GM12892 (cell line): ENCODE measurements around the gene FAM20A.
"Not testable (repeated sequence)": the region's sequence is repeated elsewhere in the genome, so short reads cannot be mapped to it uniquely, and the experiment has no call there.

Experiments used
- DNase-seq: peaks from one replicate; pipeline ENCODE4 v3.0.0; 2011; ENCODE audit not compliant: insufficient read length
- FAIRE-seq: peaks from 2 replicates; lab custom pipeline; 2011; peaks lifted over from hg19 to GRCh38; lab: Jason Lieb, UNC
- POLR2A ChIP-seq: IDR thresholded peaks from 2 replicates; pipeline ENCODE4 v1.6.1; 2011; ENCODE audit warnings: low read depth, low read length, control low read depth
- POLR2AphosphoS5 ChIP-seq: IDR thresholded peaks from 2 replicates; pipeline ENCODE4 v1.6.1; 2011; ENCODE audit warnings: low read depth, low read length, control low read depth
- TAF1 ChIP-seq: IDR thresholded peaks from 2 replicates; pipeline ENCODE4 v1.6.1; 2011; ENCODE audit warnings: low read depth, mild to moderate bottlenecking, control low read depth, low read length, borderline replicate concordance

Gene FAM20A

GRCh38 chr17:68527314-68527713 lies 73.9 kb downstream of the FAM20A start:
- FAIRE-seq (no peak), DNase-seq (no peak)
- TF ChIP-seq POLR2AphosphoS5 (no peak), POLR2A (no peak), TAF1 (no peak)

GRCh38 chr17:68526548-68526947 lies 74.6 kb downstream of the FAM20A start:
- TF ChIP-seq POLR2AphosphoS5 (no peak), POLR2A (no peak), TAF1 (no peak)

GRCh38 chr17:68522266-68522665 lies 78.9 kb downstream of the FAM20A start:
- TF ChIP-seq POLR2AphosphoS5 (no peak), TAF1 (no peak), POLR2A (no peak)
- no peak for DNase-seq
- FAIRE-seq: no peak

More at GRCh38 chr17:68526548-68526947, 74.6 kb downstream of the FAM20A start:
- FAIRE-seq (no peak), DNase-seq (no peak)

GRCh38 chr17:68519911-68520310 lies 81.3 kb downstream of the FAM20A start:
- DNase-seq: no peak
- FAIRE-seq: no peak
- no peak for TF ChIP-seq POLR2A
- no peak for TF ChIP-seq TAF1
- no peak for TF ChIP-seq POLR2AphosphoS5

- FAIRE-seq, DNase-seq: not testable (repeated sequence)
Observed at GRCh38 chr17:68519051-68519450, 82.1 kb downstream of the FAM20A start.

- no peak for TF ChIP-seq TAF1
- no peak; the same call in 1 of the 2 replicates for TF ChIP-seq POLR2A
- FAIRE-seq: no peak
Observed at GRCh38 chr17:68518063-68518815, 82.9 kb downstream of the FAM20A start.

GRCh38 chr17:68517605-68518004 lies 83.6 kb downstream of the FAM20A start:
- not testable (repeated sequence) for FAIRE-seq

More at GRCh38 chr17:68518063-68518815, 82.9 kb downstream of the FAM20A start:
- no peak for DNase-seq

GRCh38 chr17:68516732-68517131 lies 84.4 kb downstream of the FAM20A start:
- no peak for TF ChIP-seq POLR2AphosphoS5
- TF ChIP-seq TAF1: no peak
- FAIRE-seq (no peak), DNase-seq (no peak)

More at GRCh38 chr17:68517605-68518004, 83.6 kb downstream of the FAM20A start:
- DNase-seq: not testable (repeated sequence)

GRCh38 chr17:68514831-68515635 lies 86.1 kb downstream of the FAM20A start:
- no peak for DNase-seq
- TF ChIP-seq POLR2AphosphoS5 (no peak), TAF1 (no peak), POLR2A (no peak)

GRCh38 chr17:68513932-68514331 lies 87.2 kb downstream of the FAM20A start:
- TF ChIP-seq POLR2A (no peak), TAF1 (no peak), POLR2AphosphoS5 (no peak)
- no peak for DNase-seq
- FAIRE-seq: no peak

More at GRCh38 chr17:68514831-68515635, 86.1 kb downstream of the FAM20A start:
- FAIRE-seq: no peak

- no peak for FAIRE-seq
- no peak for DNase-seq
- TF ChIP-seq POLR2AphosphoS5 (no peak), POLR2A (no peak), TAF1 (no peak)
Observed at GRCh38 chr17:68512960-68513474, 88.2 kb downstream of the FAM20A start.

GRCh38 chr17:68512247-68512959 lies 88.8 kb downstream of the FAM20A start, which contains the start of gene PRKAR1A:
Gene PRKAR1A (plus strand): TSS chr17:68512430. CDS start chr17:68515400, 2,970 bp downstream.
- DNase-seq (peak; percentile 85), FAIRE-seq (peak; percentile 98)
- TF ChIP-seq POLR2A (peak; percentile 90), TAF1 (peak; percentile 79), POLR2AphosphoS5 (peak; percentile 86)
